T-helper 1 cell (primary cell): Measurements from ENCODE around the gene CYP4A22.
"Not testable (repeated sequence)": the region's sequence is repeated elsewhere in the genome, so short reads cannot be mapped to it uniquely, and the experiment has no call there.

Source experiments
- DNase-seq, 5 donors: peaks; one replicate each; pipeline ENCODE4 v3.0.0-alpha.2; 2012 to 2020

CYP4A22 gene

GRCh38 chr1:47186267-47187185 lies 49.3 kb downstream of the CYP4A22 start:
- DNase-seq, result no peak

- no peak for DNase-seq
These were observed 50.1 kb downstream of the CYP4A22 start for GRCh38 chr1:47187231-47187925.

GRCh38 chr1:47187926-47188250 lies 50.6 kb downstream of the CYP4A22 start:
- no peak for DNase-seq

GRCh38 chr1:47188791-47189785 lies 51.8 kb downstream of the CYP4A22 start:
- DNase-seq, result no peak

GRCh38 chr1:47189844-47190508 lies 52.7 kb downstream of the CYP4A22 start, which contains the start of gene PDZK1IP1:
Gene PDZK1IP1 (minus strand): TSS chr1:47190036. CDS start chr1:47189932, 104 bp downstream.
- no peak for DNase-seq

GRCh38 chr1:47190509-47190855 lies 53.2 kb downstream of the CYP4A22 start:
- no peak for DNase-seq

- no peak for DNase-seq
These were observed 53.6 kb downstream of the CYP4A22 start for GRCh38 chr1:47190857-47191256.

GRCh38 chr1:47191940-47192457 lies 54.8 kb downstream of the CYP4A22 start:
- DNase-seq, result no peak

GRCh38 chr1:47192458-47193384 lies 55.5 kb downstream of the CYP4A22 start:
- DNase-seq, result peak; percentile 21 to 60 (median 46)

- not testable (repeated sequence) for DNase-seq
These were observed 56.3 kb downstream of the CYP4A22 start for GRCh38 chr1:47193496-47193895.

- DNase-seq, result no peak
These were observed 57.1 kb downstream of the CYP4A22 start for GRCh38 chr1:47194311-47194710.

- not testable (repeated sequence) for DNase-seq
These were observed 58.7 kb downstream of the CYP4A22 start for GRCh38 chr1:47195981-47196380.

GRCh38 chr1:47196622-47197021 lies 59.4 kb downstream of the CYP4A22 start:
- no peak for DNase-seq

GRCh38 chr1:47198214-47198613 lies 61.0 kb downstream of the CYP4A22 start:
- DNase-seq, result no peak
